ENCODE results near the gene HCN1.

HCN1 gene

DNA sequence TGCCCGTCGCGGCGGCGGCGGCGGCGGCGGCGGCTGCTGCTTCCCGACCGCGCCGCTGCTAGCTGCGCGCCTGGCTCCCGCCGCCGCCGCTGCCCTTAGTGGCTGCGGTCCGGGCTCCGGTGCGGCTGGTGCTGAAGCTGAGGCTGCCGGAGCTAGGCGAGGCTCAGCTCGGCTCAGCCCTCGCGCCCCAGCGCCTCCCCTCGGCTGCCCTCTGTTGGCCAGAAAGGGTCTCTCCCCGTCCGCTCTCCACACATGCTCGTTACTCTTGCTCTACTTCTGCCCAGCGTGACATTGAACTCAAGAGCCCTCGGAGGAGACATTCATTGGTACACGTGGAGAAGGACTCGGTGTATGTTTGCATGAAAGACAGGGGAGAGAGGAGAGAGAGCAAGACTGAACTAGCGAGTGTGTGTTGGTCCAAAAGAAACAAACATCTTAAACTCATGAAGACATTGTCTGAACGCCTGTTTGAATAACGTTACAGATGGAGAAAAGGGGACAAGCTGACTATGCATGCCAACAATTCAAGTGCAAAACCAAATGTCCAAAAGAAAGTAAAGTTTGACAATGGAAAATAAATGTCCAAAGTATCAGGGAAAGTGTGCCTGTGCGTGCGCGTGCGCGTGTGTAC is at the start of gene HCN1:
Gene HCN1 (minus strand): TSS at position 175 of the 631 bp plus-strand sequence.
- no peak for DNase-seq

DNA sequence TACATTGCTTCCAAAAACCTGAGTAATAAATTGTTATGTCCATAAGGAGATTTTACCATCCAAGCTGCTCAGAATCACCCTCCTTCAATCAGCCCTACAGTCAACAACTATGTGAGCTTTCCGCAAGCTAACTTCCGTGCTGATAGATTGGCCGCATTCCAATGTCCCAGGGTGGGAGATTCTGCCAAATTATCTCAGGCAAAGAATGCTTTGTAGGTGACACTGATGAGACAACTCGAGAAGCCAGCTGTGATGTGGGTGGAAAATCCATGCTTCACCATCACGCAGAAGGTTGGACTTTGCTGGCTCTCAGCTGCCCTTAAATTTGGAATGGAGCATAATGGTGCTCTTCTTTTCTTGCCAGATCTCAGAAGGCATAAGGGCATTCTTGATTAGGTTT is 44.9 kb upstream of the HCN1 start:
- DNase-seq, result no peak

DNA sequence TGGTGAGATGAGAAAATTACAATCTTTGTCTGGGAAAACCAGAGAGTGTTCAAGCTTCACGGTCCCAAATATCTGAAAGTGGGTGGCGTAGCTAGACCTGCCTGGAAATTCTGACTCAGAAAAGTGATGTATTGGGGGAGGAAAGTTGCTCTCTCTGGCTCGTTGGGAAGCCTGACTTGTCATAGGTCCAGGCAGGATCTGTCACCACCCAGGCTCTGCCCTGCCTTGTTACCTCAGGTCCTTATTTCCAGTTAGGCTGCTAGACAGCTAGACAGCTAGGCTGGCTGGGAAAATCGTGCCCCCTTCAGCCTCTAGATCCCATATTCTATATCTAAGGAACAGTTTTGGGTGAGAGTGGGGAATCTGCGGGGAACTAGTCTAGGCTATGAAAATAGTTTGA is 41.0 kb upstream of the HCN1 start:
- no peak for DNase-seq

DNA sequence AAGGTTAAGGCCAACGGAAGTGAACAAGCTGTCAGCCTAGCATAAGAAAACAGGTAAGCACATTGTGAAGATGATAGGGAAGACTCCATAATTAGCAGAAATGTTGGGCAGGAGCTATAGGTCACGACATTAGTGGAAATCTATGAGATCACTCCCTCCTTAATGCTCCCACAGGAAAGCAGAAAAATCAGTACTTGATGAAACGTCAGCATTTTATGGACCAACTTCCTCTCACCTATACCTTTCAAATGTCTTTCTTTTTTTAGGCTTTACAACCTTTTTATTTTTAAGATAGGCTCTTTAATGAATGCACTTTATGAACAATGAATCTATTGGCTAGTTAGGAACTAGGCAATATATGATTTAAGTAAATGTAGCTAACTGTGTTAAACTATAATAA is 29.4 kb upstream of the HCN1 start:
- DNase-seq, result no peak

DNA sequence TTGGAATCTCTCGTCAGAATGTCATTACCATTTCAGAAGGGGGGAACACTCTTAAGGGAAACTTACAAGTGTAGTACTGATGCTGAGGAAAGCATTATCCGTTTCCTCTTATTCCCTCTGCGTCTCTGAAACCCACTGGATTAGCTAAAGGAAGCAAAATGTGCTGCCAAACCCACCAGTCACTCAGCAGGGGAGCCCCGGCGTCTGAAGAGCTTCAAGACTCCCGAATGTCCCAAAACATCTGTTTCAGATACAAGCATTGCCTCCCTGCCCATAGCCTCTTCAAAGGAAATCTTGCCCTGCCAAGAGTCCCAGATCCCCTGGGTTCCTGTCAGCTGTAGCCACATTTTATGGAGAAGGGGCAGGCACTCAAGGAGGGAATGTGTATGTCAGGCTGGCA is 1.0 kb upstream of the HCN1 start:
- DNase-seq, result no peak

DNA sequence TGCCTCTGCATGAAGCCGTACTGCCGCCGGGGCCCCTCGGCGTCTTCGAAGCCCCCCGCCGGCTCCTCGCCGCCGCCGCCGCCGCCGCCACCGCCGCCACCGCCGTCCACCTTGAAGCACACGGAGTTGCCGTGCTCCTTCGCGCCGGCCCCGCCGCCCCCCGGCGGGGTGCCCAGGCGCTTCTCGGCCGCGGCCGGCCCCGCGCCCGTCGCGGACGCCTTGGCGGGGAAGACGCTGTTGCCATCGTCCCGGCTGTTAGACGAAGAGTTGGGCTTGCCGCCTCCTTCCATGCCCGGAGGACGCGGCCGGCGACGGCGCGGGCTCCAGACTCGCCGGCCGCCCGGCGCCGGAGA is 400 bp downstream of the HCN1 start:
- DNase-seq, result no peak

DNA sequence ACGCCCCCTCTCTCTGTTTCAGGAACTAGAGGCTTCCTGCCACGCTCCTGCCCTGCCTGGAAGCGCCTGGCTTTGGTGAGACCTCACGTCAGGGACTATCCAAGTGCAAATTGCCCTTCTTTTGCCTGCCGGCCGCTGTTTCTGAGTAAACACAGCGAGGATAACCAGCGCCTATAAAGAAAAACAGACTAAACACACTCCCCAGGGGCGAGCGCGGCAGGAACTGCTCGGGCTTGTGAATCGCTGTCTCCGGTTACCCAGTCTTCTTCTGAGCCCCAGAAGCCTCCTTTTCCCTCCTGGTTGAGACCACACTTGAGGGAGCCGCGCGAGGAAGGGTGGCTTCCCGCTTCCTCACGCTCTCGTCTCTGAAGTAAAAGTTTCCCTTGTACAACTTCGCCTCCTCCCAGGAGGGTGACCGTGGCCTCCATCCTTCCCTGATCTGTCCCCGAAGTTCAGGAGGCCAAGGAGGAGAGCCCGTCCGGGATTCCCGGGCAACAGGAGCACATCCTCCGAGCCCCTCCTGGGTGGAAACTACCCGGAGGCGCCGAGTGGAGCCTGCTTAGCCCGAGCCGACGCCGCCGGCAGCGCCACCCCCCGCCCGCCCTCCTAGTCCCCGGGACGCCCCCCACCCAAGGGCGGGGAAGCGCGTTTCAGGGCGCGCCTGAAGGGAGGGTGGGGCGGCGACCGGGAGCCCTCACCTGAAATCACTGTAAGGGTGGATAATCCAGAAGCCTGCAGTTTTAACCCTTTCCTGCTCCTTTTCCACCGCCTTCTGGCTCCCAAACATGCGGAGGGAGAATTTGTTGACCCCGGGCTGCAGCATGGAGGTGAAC is 993 bp downstream of the HCN1 start:
- DNase-seq, result no peak

DNA sequence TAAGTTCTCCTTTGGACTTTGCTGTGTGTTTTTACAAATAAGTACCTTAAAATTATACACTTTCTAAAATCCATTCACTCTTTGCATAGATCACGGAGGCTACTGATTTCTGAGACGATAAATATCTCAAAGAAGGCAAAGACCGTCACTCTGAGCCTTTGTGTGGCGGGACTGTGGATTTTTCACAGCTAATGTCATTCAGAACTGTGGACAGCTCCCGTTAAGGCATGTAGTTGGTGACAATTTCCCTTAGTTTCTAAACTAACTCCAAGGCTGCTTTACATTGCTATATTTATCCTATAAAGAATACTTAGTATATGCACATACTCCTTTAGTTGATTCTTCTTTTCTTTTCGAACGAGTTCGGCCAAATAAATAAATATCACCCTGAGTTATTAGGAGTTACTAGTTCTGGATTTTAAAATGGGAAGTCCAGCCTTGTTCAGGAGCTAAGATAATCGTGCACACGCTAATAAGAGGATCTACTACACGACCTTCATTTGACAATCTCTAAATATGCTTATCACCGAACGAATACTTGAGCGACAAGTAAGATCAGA is 1.8 kb downstream of the HCN1 start:
- DNase-seq, result no peak

DNA sequence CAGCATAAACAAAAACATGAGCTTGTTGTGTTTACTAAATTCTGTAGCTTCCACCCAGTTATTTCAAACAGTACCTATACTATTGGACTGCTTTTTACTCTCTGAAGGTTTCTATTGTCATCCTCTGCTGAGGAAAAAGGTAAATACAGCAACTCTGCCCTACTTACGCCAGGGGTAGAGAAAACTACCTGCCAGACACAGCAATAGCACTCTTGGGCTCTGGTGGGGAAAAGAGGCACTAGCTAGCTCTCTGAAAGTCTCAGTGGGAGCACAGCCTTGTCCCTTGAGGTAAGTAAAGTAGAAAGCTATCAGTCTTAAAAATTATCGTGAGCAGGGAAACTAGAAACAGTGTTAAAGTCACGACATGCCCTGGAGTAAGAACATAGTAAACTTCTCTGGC is 3.7 kb downstream of the HCN1 start:
- DNase-seq, result no peak

DNA sequence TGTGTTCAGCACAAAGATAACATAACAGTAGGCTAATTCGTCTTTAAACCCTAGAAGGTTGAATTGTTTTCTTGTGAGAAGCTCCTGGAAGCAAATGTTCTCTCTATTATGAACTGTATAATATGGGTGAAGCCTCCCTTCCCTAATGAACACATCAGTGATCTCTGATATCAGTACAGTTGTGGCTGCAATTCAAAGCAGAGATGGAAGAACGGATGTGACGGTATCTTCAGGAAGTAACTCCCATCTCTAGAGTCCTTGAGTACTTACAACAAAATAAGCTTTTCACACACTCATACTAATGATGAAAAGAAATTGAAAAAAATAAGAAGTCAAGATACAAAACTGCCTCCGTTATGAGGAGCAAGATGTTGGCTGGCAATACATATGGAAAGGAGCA is 4.5 kb downstream of the HCN1 start:
- DNase-seq, result no peak

DNA sequence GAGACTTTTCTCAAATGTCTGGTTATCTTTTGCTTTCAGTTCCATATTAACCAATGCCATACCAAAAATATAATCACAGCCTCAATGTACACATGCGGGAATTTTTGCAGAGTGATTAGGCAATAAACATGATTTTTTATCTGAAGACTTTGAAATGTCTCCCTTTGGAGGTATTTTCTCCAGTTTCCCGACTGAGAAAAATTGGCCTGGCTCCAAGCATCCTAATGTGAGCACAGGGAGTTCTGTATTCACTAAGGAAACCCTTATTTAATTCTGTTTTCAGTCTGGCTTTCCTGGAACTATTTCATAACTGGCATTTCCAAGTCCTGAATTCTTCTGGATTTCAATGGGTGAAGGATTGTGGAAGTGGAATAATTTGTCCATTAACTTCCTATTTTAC is 8.5 kb downstream of the HCN1 start:
- no peak for DNase-seq

DNA sequence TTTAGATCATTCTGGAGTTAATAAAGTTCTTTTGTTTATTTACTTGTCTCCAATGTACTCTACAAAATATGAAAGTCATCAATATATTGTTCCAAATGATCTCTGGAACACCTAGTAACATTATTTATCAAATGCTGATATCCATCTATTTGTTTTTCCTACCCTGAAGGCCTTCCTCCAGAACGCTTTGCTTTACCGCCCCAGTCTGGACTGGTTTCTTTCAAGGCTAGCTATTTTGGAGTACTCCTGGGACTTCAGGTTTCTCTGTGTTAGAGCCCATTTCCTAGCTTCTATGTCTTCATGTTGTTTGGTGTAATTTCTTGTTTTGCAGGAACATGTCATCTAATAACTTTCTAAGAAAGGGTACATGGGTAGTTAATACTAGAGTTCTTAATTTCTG is 9.6 kb downstream of the HCN1 start:
- no peak for DNase-seq

DNA sequence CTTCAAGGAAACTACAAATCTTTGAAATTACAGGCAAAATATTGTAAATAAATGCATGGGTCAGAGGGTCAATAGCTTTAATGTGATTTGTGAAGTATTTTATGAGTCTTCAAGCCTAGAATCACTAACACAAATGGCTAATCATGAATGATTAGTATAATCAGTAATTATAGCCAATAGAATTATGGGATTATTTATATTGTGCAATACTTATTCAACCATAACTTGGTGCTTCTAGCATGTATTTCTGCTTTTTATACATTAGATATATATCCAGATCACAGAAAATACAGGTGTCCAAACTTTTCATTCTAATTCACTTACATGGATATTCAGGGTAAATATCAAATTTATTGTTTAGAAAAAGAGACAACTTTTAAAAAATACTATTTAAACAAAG is 12.1 kb downstream of the HCN1 start:
- no peak for DNase-seq

DNA sequence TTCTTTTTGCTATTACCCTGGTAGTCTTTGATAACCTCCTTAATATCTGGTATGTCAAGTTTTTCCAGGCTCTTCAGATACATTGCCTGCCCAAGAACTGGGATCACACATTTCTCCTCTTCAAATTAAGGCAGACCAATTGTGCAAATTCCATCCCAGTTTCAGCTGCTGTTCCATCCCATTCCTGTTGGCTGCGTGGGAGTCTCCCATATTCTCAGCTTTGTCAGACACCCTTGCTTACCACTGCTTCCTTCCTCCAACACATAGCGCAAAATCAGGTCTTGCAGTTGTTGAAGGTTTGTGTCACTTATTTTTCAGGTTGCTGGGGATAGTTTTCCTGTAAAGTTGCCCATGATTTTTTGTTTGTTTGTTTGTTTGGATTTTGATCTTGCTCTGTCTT is 15.2 kb downstream of the HCN1 start:
- no peak for DNase-seq

DNA sequence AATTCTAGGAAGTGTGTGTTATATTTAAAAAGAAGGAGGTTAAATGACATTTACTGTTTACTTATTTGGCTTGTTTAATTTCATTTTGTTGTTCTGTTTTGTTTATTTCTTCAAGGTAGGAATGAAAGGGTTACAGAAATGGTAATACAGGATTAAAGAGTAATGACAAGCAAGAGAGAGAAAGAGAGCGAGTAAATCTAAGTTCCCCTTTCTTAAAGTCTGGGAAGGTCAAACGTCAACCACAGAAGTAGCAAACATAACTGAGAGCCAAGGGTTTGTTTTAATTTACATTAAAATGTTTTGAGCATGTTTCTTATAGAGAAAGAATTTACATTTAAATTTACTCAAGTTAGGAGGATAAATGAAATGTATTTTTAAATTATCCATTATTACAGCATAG is 18.7 kb downstream of the HCN1 start:
- no peak for DNase-seq

DNA sequence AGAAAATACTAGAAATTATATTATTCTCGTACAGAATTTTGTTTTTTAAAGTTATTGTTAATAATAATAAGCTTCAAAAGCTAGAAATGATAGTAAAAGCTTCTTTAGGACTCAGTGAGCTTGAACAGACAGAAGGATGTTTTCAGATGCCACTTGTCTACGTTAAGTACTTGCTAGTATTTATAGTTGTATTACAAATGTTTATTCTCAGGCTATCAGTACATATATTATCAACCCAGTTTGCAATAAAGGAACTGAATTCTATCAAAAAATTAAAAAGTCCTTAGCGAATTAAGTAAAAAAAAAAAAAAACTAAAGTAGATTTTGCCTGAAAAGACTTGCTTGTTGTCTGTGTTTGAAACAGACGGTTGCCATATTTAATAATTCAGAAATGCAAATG is 23.9 kb downstream of the HCN1 start:
- DNase-seq, result no peak

DNA sequence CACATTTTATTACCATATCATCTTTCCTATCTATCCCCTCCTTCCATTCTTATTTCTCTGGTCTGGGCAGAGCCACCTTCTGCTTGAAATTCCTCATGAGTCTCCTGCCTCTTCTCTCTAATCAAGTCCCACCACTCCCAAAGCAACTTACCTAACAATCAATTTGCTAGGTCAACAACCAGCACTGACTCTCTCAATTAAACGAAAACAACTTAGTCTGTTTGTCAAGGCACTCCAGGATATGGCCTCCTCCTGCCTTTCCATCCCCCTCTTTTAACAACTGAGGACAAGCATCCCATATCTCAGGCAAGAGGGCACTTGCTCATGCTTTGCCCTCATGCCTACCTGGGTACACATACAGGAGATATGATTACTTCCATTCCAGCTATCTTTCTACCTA is 47.4 kb downstream of the HCN1 start:
- DNase-seq, result no peak

DNA sequence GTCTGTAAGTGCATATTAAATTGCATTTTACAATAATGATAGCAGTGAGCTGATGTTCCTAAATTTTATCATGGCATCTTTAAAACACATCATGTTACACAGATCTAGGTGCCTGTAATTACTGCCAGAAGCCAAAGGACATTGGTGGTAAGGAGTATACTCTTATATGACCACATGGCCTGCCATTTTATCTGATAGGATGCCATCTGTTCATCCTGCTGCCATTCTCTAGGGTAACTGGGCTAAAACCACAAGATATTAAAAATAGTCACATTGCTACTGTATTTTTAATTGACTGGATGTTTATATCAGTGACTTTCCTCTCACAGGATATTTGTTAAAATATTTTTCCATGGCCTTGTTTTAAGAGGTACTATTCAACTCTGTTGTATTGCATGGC is 53.1 kb downstream of the HCN1 start:
- no peak for DNase-seq

DNA sequence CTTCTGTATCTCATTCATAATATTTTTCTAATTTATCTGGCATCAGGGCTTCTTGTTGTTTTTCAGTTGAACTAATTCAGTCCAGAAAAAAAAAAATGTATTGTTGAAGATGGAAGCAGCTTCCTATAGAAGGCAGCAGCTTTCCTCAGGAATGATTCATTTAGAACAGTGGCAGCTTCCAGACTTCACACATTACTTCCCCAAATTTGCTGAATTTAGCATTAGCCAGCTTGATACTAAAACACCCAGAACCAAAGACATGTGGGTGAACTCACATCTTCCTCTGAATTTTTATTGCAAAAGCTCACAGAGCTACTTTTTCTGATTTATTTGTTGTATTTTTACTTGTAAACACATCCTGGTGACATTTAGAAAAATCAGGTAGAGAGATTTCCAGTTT is 53.8 kb downstream of the HCN1 start:
- no peak for DNase-seq

DNA sequence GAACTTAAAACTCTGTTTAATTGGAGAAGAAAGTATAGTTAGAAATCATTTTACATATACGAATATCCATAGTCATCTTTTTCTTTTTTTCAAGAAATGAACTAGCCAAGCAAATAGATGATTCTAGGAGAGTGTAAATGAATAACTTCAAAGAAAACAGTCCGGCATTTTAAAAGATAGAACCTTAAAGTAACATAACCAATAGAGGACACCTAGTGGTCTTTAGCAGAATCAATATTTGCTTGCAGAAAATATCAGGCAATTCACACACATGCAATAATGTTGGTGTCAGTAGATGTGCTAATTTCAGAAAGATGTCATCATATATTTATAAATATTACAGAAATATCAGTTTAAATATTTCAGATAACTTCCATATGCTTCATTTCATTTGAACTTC is 57.1 kb downstream of the HCN1 start:
- no peak for DNase-seq

DNA sequence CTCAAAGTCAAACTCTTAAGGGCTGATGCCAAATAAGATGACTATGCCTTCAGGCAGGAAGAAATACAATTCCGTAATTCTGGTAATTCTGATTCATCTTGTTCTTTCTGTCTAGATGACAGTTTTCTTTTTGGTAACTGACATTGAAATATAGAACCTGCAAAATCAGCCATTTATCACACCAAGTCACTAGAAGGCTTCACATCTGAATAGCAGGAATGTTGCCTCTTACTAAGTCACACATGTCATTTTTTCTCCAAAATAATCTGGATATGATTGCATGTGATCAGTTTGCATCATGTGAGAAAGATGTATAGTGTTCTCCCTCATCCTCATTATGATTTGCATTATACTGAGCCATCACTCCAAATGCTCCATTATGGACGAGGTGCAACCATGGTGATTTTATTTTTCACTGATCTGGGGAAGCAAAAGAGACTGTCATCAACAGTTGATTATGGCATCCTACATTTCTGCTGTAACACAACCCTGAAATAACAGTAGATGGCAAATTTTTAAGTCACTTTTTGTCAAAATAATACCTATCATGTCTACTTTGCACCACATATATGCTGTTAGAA is 69.0 kb downstream of the HCN1 start:
- DNase-seq, result no peak

DNA sequence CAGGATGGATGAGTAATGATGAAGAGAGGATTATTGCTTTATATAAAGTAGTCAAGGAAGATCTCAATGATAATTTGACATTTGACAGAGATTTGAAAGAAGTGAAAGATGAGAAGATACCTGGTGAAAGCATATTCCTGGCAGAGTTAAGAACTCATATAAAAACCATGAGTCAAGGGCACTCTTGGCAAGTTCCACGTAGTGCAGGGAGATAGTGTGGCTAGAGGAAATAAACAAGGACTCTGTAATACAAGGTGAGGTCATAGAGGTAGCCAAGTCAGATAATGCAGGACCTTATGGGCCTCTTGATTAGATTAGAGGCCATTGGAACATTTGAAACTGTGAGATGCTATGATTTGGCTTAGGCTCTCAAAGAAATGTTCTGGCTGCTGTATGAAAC is 72.3 kb downstream of the HCN1 start:
- no peak for DNase-seq

DNA sequence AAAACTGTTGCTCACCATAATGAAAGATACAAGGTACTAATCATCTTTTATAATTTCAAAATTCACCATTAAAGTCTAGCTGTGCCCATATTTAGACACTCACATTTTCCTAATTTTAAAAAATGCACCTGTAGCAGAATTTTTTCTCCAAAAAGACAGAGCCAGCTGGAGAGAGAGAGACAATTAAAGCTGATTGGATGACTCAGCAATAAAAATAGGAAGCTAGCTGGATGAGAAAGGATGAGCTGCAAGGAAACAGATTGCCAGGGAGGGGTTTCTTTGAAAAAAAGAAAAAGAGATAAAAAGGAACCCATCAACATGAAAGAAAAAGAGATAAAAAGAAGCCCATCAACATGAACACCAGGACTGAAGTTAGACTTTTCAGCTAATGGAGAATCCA is 73.8 kb downstream of the HCN1 start:
- DNase-seq, result no peak

DNA sequence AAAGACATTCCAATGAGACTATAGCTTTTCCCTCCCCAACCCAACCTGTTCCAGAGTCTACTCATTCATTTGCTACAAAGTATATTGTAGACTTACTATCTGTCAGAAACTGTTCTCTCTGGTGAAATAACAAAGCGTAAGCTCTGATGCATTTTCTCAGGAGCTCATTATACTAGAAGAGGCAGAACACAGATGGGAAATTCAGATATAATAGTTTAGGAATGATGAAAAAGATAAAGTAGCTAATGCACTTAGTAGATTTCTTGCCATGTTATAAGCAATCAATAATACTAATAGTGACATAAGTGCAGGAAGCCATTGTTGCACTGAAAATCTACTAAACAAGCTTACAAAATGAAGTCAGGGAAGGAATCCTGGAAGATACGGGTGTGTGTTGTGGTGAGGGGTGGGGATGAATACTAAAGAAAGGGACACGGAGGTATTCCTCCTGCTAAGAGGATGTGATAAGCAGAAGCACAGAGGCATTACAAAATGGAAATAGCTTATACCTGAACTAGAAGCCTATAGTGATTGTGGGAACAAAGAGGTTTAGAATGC is 78.2 kb downstream of the HCN1 start:
- DNase-seq, result no peak

Data from CD4-positive, alpha-beta T cell treated with Interleukin-15 for 1 hour (primary cell).